SK-N-MC (cell line): ENCODE results near the gene SRRM5.

Source experiments
- EZH2 ChIP-seq: fragments of 200-600 bp; sonication (generic); IDR thresholded peaks from one replicate; pipeline ENCODE4 v1.6.1; 2017; ENCODE audit warnings: antibody characterized with exemption
- POLR2AphosphoS5 ChIP-seq: IDR thresholded peaks from 2 replicates; pipeline ENCODE4 v1.6.1; 2012; ENCODE audit warnings: mild to moderate bottlenecking, low read depth, low read length, borderline replicate concordance

- TF ChIP-seq EZH2 (no peak), POLR2AphosphoS5 (no peak)
Measured at GRCh38 chr19:43643326-43643725, 31.4 kb downstream of the SRRM5 start.
